ENCODE data around the gene CAPN3. TPM values are rescaled to one million over a fixed set of nuclear protein-coding genes. Genes with fewer than 3 reads are reported as not detected.

CAPN3 gene
- polyA plus RNA-seq, 2 of the 4 experiments (the other 2 are of a cell fraction): 0.25 to 1.1 TPM

GRCh38 chr15:42368096-42368495, 8.8 kb downstream of the CAPN3 start:
- WGBS (ENCODE audit: missing lambda C conversion rate): 61% methylated on average over 3 of the region's 3 CpGs
- no peaks in the 10 kb centered on the region for H3K4me1 ChIP-seq
- no peak overlapping the region for H3K27ac ChIP-seq
- FAIRE-seq (no peak), DNase-seq (ENCODE audit: low read depth in 1 of 2, low spot score in 1 of 2) (no peak), ATAC-seq (no peak)
- no peak for TF ChIP-seq RCOR1 (IDR thresholded peaks at IDR 0.05; ENCODE audit: low read depth, low read length)
- TF ChIP-seq, protein P1, sequence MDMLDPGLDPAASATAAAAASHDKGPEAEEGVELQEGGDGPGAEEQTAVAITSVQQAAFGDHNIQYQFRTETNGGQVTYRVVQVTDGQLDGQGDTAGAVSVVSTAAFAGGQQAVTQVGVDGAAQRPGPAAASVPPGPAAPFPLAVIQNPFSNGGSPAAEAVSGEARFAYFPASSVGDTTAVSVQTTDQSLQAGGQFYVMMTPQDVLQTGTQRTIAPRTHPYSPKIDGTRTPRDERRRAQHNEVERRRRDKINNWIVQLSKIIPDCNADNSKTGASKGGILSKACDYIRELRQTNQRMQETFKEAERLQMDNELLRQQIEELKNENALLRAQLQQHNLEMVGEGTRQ (IDR thresholded peaks at IDR 0.05): no peak
- TF ChIP-seq, protein P2, sequence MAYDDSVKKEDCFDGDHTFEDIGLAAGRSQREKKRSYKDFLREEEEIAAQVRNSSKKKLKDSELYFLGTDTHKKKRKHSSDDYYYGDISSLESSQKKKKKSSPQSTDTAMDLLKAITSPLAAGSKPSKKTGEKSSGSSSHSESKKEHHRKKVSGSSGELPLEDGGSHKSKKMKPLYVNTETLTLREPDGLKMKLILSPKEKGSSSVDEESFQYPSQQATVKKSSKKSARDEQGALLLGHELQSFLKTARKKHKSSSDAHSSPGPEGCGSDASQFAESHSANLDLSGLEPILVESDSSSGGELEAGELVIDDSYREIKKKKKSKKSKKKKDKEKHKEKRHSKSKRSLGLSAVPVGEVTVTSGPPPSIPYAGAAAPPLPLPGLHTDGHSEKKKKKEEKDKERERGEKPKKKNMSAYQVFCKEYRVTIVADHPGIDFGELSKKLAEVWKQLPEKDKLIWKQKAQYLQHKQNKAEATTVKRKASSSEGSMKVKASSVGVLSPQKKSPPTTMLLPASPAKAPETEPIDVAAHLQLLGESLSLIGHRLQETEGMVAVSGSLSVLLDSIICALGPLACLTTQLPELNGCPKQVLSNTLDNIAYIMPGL (CRISPR knock-in tag; IDR thresholded peaks at IDR 0.05; ENCODE audit: borderline replicate concordance): no peak
- TF ChIP-seq SREBF2 (IDR thresholded peaks at IDR 0.05): no peak
- TF ChIP-seq POLR2A (IDR thresholded peaks at IDR 0.05; ENCODE audit: low read length): no peak
- TF ChIP-seq, protein P3, sequence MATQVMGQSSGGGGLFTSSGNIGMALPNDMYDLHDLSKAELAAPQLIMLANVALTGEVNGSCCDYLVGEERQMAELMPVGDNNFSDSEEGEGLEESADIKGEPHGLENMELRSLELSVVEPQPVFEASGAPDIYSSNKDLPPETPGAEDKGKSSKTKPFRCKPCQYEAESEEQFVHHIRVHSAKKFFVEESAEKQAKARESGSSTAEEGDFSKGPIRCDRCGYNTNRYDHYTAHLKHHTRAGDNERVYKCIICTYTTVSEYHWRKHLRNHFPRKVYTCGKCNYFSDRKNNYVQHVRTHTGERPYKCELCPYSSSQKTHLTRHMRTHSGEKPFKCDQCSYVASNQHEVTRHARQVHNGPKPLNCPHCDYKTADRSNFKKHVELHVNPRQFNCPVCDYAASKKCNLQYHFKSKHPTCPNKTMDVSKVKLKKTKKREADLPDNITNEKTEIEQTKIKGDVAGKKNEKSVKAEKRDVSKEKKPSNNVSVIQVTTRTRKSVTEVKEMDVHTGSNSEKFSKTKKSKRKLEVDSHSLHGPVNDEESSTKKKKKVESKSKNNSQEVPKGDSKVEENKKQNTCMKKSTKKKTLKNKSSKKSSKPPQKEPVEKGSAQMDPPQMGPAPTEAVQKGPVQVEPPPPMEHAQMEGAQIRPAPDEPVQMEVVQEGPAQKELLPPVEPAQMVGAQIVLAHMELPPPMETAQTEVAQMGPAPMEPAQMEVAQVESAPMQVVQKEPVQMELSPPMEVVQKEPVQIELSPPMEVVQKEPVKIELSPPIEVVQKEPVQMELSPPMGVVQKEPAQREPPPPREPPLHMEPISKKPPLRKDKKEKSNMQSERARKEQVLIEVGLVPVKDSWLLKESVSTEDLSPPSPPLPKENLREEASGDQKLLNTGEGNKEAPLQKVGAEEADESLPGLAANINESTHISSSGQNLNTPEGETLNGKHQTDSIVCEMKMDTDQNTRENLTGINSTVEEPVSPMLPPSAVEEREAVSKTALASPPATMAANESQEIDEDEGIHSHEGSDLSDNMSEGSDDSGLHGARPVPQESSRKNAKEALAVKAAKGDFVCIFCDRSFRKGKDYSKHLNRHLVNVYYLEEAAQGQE (IDR thresholded peaks at IDR 0.05): no peak
- TF ChIP-seq ZNF302 (CRISPR knock-in tag; IDR thresholded peaks at IDR 0.05): no peak
- TF ChIP-seq, protein P4, sequence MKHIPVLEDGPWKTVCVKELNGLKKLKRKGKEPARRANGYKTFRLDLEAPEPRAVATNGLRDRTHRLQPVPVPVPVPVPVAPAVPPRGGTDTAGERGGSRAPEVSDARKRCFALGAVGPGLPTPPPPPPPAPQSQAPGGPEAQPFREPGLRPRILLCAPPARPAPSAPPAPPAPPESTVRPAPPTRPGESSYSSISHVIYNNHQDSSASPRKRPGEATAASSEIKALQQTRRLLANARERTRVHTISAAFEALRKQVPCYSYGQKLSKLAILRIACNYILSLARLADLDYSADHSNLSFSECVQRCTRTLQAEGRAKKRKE (CRISPR knock-in tag; IDR thresholded peaks at IDR 0.05; ENCODE audit: low read depth): no peak
- TF ChIP-seq, protein P5, sequence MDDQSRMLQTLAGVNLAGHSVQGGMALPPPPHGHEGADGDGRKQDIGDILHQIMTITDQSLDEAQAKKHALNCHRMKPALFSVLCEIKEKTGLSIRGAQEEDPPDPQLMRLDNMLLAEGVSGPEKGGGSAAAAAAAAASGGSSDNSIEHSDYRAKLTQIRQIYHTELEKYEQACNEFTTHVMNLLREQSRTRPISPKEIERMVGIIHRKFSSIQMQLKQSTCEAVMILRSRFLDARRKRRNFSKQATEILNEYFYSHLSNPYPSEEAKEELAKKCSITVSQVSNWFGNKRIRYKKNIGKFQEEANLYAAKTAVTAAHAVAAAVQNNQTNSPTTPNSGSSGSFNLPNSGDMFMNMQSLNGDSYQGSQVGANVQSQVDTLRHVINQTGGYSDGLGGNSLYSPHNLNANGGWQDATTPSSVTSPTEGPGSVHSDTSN (IDR thresholded peaks at IDR 0.05): no peak
- TF ChIP-seq EP300 (IDR thresholded peaks at IDR 0.05): no peak
- TF ChIP-seq RFX5 (IDR thresholded peaks at IDR 0.05): no peak
- TF ChIP-seq SMC3 (IDR thresholded peaks at IDR 0.05): no peak
- TF ChIP-seq ZC3H11A (IDR thresholded peaks at IDR 0.05): no peak
- TF ChIP-seq, protein P6, sequence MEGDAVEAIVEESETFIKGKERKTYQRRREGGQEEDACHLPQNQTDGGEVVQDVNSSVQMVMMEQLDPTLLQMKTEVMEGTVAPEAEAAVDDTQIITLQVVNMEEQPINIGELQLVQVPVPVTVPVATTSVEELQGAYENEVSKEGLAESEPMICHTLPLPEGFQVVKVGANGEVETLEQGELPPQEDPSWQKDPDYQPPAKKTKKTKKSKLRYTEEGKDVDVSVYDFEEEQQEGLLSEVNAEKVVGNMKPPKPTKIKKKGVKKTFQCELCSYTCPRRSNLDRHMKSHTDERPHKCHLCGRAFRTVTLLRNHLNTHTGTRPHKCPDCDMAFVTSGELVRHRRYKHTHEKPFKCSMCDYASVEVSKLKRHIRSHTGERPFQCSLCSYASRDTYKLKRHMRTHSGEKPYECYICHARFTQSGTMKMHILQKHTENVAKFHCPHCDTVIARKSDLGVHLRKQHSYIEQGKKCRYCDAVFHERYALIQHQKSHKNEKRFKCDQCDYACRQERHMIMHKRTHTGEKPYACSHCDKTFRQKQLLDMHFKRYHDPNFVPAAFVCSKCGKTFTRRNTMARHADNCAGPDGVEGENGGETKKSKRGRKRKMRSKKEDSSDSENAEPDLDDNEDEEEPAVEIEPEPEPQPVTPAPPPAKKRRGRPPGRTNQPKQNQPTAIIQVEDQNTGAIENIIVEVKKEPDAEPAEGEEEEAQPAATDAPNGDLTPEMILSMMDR (IDR thresholded peaks at IDR 0.05): no peak
- TF ChIP-seq NR3C1 (IDR thresholded peaks at IDR 0.05): no peak
- no peak for TF ChIP-seq GATA3 (IDR thresholded peaks at IDR 0.05; ENCODE audit: borderline replicate concordance)
- H3K4me2 ChIP-seq: no peak overlapping the region
- H3K4me3 ChIP-seq: no peak overlapping the region
- POLR2A ChIA-PET: no interaction called here
- no peaks in the 10 kb centered on the region; the same call in 2 of the 3 replicates for H3K9me3 ChIP-seq
- CTCF ChIA-PET: interaction anchor here (1.5 to 1.6 kb wide), 2 partner anchors 8 to 17 kb away, joined by 4 to 5 read pairs; no protein-coding TSS in a partner anchor

GRCh38 chr15:42371096-42371495, 11.8 kb downstream of the CAPN3 start:
- ChIA-PET POLR2A (no interaction called here), CTCF (no interaction called here)
- DNase-seq (ENCODE audit: low read depth in 1 of 2, low spot score in 1 of 2): peak in 1 of 2 experiments; percentile 16
- Histone ChIP-seq H3K4me3 (no peak overlapping the region), H3K27ac (no peak overlapping the region), H3K9me3 (no peaks in the 10 kb centered on the region; the same call in 2 of the 3 replicates), H3K4me1 (no peaks in the 10 kb centered on the region), H3K4me2 (no peak overlapping the region)
- no peak for ATAC-seq
- 11% methylated on average over 2 of the region's 2 CpGs for WGBS (ENCODE audit: missing lambda C conversion rate)
- FAIRE-seq: no peak
- TF ChIP-seq, protein P2 (CRISPR knock-in tag; IDR thresholded peaks at IDR 0.05; ENCODE audit: borderline replicate concordance): no peak
- no peak for TF ChIP-seq JUNB (IDR thresholded peaks at IDR 0.05)
- peak; percentile 70 for TF ChIP-seq NFE2L2 (conservative IDR thresholded peaks at IDR 0.05; ENCODE audit: low read length)
- no peak for TF ChIP-seq CBX2 (IDR thresholded peaks at IDR 0.05; ENCODE audit: borderline replicate concordance, low read depth)
- no peak for TF ChIP-seq CHD2 (IDR thresholded peaks at IDR 0.05; ENCODE audit: low read length, partially characterized antibody)
- no peak for TF ChIP-seq RCOR1 (IDR thresholded peaks at IDR 0.05; ENCODE audit: low read depth, low read length)
- no peak for TF ChIP-seq MAZ (IDR thresholded peaks at IDR 0.05; ENCODE audit: borderline replicate concordance, low read depth, low read length)
- no peak for TF ChIP-seq RARB (CRISPR knock-in tag; IDR thresholded peaks at IDR 0.05)
- TF ChIP-seq TFCP2L1 (CRISPR knock-in tag; IDR thresholded peaks at IDR 0.05): no peak
- no peak for TF ChIP-seq MYC (IDR thresholded peaks at IDR 0.05; ENCODE audit: borderline replicate concordance, low read length)
- TF ChIP-seq MAFK (IDR thresholded peaks at IDR 0.05; ENCODE audit: partially characterized antibody): peak; percentile 88
- TF ChIP-seq EHMT2 (IDR thresholded peaks at IDR 0.05; ENCODE audit: low read depth): no peak
